Activated CD4-positive, CD25-positive, alpha-beta regulatory T cell treated with anti-CD3 and anti-CD28 coated beads, Interleukin-2, amount 50 U/mL, for 16 hours (primary cell): ENCODE measurements around the gene FOXD1.

ENCODE experiments used
- DNase-seq: peaks from one replicate; pipeline ENCODE4 v3.0.0-alpha.2; 2020; ENCODE audit warnings: low read depth, low spot score

FOXD1 gene

DNA sequence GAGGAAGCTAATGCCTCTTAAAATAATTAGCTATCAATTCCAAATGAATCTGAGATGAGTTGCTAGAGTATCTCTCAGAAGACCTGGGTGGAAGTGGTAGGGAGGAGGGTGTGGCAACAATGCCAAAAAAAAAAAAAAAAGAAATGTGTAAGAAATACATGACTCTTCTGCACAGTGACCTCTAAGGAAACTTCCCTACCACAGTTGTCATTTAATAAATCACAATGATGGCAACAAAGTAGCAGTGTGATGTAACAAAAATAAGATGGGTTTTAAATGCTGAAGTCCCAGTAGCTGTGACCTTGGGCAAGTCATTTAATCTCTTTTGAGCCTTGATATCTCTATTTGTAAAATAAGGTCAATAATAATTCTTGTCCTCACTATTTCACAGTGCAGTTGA is 7.2 kb downstream of the FOXD1 start:
- no peak for DNase-seq

DNA sequence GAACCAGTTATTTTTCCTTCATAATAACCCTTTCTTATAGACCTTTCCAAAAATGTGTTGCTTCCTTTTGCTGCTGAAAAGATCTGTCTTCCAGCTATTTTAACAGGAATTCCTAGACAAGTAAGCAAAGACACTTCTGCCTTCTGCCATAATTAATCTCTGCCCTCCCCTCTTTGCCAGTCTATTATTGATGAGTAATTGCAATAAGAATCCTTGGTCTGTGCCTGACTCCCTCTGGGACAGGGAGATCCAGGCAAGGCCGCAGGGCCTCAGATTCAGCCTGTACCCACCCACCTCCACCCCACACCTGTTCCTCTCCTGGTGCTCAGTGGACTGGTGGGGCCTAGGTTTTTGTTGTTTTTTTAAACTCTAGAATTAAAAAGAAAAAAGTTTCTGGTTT is 8.3 kb downstream of the FOXD1 start:
- DNase-seq = no peak

GRCh38 chr5:73438645-73439470 is 9.7 kb downstream of the FOXD1 start:
- DNase-seq = no peak

DNA sequence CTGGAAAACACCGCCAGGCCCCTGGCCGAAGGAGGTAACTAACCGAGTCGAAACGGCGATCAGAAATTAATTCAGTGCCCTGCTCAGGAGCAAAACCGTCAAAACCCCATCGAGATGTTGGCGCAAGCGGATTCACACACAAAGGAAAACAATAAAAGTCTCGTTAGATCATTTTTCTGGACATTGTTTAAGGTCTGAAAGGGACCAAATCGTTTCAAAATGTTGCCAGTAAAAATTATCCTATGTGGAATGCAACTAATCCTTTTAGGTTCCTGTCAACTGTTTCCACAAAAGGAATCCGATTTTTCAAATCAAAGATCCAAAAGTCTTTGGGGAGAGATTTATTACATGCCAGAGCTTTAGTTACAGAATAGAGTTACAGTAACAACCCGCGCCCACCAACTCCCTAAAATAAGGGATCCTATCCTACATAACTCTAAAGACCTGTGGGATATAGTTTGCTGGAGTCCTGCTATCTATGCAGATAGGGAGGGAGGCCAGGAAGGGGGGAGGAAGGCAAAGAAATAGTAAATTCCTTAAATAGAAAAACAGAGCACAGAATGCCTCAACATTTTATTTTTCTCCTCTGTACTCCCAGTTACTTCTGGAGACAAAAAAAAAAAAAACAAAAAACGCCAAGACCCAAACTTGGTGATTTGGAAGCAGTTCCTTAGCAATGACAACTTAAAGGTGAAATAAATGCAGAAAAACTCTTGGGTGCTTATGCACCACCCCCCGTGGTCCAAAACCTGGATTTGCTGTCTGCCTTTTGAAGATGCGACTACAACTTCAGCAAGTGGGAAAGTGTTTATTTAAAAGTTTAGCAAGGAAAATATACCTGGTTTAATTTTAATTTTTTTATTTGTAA is 10.6 kb downstream of the FOXD1 start:
- no peak for DNase-seq

DNA sequence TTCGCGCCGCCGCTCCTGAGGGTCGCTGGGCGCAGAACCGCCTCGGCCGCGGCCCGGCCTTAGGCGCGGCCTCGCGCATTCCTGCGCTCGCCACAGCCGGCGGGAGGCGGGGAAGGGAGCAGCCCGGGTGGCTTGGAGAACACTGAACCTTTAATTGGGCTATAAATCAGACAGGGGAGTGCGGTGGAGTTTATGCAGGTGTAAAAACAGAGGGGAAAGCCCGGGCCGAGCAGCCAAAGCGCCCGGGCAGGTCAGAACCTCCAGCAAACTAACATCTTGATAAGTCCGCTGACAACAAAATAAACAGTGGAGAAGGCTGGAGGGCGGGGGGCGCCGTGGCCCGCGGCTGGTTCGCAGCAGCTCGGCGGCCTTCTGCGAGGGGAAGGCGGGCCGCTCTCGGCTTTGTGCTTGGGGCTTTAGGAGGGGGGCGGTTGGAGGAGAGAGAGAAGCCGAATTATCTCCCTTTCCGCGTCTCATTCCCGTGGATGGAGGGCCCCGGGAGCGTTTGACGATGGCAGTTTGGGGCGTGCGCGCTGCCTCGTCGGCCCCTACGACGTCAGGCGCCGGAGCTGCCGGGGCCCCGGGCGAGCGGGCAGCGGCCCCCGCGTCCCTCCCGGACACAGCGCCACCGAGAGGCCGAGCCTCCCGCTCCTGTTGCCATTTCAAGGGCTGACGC is 11.3 kb downstream of the FOXD1 start:
- no peak for DNase-seq

DNA sequence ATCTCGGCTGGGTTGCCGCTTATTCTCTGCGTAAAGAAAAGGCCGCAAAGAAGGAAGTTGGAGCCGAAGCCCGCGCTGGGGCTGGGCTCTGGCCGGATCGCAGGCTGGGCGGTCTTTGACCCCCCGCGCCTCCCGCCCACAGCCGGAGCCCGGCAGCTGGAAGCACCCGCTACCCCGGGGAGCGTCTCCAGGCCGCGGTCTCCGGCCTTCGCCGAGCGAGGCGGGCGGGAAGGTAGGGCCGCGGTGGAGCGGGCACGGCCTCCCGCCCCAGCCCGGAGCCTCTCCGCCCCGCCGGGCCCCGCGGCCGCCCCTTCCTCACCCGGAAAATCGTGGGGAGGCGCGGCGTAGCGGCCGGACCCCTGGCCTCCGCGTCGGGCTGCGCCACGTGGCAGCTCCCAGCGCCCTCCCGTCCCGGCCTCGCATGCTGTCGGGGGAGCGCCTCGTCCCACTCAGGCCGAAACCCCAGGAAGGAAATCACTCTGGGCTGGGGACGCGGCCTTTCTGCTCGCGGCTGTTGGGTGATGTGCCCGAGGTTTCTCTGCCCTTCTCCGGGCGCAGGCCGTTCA is 12.0 kb downstream of the FOXD1 start:
- no peak for DNase-seq

DNA sequence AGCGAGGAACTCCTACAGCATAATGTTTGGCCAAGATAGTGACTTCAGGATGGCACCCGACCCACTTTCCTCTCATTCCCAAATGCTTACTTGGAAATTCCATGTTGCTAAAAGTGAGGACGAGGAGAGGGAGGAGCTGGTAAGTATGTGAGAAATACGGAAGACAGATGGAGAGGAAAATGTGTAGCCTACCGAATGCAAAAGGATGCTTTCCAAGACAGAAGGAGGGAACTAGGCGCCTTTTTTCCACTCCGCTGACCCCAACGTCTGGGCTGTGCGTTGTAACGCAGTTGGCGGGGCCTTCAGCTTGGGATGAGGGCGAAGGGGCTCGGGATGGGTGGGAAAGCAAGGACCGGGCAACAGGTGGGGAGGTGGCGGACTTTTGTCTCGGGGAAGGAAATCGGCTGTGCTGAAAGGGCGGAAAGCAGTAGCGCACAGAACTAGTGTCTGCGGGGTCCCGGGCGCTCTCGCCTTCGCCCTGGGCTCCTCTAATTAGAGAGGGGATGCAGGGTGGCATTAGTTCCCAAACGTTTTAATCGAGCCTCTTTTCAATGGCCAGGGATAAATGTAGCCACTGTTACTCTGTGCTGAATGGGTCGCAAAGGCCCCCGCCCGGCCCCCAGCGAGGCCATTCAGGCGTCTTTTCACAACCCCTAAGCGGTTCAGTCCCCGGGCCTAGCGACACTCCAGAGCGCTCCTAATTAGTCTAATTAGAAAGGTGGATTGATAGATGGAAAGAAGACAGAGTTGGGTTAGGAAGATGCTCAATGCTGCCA is 12.6 kb downstream of the FOXD1 start:
- DNase-seq = no peak

- DNase-seq = no peak
Observed at GRCh38 chr5:73434907-73435306, 13.7 kb downstream of the FOXD1 start.

GRCh38 chr5:73434461-73434860 is 14.1 kb downstream of the FOXD1 start:
- no peak for DNase-seq

DNA sequence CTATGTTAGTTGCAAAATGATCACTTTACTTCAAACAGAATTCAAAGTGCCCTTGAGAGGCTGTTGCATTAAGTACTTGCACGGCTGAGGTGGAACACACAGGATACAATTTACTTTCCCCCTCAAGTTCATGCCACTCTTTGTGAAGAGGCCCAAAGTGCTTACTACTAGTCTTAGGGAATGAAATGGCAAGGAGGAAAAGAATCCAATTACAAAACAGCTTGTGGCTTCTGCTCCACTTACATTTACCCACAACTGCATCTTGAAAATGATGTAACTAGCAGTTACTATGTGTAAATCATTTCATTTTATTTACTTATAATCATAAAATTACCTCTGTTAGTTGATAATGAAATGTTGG is 14.6 kb downstream of the FOXD1 start:
- DNase-seq = no peak

DNA sequence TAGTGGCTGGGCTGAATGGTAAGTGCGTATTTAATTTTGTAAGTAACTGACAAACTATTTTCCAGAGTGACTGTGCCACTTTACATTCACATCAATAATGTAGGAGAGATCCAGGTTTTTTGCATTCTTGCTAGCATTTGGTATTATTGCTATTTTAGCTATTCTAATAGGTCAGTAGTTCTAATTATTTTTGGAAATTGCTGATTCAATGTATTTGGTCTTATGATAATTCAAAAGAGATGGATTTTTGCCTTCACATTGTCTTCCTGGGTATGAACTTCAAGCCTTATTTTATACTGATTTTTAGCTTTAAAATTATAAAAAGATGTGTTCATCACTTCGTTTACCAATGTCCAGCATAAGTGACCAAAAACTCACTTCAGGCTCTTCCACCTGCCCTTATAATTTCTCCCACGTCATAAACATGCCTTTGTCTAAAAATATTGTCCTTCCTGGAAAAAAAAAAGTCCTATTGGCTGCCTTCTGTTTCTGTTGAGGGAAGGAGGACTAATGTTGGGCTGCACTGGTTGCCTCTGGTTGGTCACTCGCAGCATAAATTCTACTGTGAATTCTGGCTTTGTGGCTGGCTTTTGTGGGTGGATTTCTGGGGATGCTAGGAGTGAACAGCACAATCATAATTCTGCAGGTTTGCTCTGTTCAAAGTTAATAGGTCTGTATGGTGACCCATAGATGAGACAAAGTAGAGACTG is 15.2 kb downstream of the FOXD1 start:
- DNase-seq = no peak

DNA sequence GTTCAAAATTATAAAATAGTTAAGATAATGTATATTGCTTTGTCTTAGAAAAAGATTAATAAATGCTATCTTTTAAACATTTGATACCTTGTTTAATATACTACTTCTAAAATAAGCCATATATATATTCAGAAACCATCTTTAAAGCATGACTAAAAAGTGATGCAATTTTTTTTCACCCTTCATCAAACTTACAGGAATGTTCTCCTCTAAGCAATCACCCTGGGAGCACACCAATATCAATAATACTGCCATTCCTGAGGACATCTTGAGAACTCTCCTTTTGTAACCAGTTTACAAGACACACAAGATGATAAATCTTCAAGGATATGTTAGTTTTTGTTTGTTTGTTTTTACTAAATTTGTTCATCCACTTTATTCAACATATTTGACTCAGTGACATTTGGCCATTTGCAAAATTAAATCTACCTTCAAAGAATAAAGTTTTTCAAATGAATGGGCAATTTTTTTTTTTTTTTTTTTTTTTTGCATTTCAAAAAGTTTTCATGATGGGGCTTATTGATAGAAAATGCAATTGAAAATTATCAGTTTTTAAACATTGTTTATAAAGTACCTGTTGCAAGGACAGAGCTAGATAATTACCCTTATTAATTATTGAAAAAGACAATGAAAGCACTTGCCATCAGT is 17.2 kb downstream of the FOXD1 start:
- no peak for DNase-seq

- no peak for DNase-seq
Observed at GRCh38 chr5:73426034-73426433, 22.5 kb downstream of the FOXD1 start.

DNA sequence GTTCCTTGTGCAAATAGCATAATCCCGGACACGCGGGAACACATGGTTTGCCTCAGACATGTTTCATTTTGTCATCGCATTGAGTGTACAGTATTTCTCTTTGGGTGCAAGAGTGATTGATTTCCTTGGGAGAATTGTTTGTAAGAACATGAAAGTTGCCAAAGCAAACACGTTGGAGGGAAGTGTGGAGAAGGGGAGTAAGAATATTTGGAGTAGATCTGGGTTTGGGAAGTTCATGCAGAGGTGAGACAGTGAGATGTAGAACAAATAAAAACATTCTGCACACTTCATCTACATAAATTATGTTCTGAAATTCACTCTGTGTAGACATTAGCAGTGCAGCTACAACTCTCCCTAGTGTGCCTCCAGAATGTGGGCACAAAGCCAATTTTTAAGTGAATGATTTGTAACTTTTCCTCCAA is 24.0 kb downstream of the FOXD1 start:
- no peak for DNase-seq

DNA sequence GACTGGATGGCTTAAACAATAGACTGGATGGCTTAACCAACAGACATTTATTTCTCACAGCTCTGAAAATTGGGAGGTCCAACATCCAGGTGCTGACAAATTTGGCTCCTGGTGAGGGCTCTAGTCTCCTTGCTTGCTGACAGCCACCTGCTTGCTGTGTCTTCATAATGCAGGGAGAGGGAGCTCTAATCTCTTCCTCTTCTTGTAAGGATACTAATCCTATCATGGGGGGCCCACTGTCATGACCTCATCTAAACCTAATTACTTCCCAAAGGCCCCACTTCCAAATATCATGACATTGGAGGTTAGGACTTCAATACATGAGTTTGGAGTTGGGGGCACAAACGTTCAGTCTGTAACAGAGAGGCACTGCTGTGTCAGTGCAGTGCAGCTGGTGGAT is 26.4 kb downstream of the FOXD1 start:
- no peak for DNase-seq

DNA sequence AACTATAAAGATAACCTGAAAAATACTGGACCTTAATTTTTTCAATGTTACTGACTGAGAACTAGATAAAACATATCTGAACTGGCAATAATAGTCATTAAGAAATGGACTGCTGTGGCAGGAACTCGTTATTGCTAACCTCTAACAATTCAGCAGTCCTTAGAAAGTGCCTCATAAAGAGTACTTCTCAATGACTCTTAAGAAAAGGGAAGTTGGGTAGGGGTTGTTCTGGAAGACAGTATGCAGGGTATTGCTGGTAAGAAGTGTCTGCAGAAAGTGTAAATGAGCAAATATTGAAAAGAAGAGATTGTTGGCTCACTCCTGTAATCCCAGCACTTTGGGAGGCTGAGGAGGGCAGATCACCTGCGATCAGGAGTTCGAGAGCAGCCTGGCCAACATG is 27.9 kb downstream of the FOXD1 start:
- DNase-seq = no peak

DNA sequence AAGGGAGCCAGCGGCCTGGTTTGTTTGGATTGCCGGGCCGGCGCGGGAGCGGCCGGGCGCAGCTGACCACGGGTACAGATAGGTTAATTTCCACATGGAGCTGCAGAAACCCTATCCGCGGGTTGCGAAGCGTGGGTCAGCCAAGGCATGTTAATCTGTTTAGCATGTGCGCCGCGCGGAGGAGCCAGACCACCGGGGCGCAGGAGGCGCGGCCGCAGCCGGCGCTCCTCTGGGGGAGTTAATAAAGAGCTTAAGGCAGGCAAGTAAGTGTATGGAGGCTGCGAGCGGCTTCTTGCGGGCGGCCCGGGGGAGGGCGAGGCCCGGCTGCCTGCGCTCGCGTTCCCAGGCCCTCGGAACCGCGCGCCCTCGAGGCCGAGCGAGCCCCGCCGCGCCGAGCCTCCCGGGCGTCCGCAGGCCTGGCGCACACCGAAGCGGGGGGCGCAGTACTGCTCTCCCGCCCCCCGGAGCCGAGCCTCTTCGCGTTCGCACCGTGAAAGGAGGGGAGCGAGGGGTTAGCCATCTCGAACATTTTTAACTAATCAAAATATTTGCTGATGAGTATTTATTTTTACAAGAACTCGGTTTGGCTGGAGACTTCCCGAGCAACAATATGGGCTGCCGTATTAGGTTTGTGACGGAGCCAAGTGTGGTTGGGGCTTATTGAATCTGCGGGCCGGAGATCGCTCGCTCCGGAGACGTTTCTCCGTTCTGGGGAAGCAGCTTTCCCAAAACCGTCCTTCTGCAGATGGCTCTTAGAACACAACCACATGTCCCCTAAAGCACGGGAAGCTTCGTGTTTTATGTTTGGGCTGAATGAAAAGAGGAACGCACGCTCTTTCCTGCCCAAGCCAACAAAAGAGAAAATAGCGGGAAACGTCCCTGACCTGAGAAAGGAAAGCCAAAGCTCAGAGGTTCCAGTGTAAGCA is 28.8 kb downstream of the FOXD1 start:
- no peak for DNase-seq

GRCh38 chr5:73419117-73419464 is 29.5 kb downstream of the FOXD1 start:
- DNase-seq = no peak

DNA sequence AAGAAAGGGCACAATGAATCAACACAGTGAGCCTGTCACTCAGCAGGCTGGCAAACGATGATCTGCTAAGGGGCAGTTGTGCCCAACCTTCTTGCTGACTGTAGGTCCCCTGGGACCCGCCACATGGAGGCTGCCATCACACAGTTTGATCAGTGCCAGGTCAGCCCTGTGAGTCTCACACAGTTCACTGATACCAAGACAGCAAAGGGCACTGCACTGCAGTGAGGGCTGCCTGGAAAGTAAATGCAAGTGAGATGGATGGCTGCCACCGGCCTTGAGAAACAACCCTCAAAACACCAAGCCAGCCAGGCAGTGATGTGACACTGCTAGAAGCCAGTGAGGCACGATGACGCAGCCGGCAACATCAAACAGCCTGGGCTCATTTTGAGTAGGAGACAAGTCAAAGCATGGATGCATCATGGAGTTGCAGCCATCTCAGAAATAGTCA is 30.3 kb downstream of the FOXD1 start:
- no peak for DNase-seq
